Measurements from ENCODE around the gene KLHDC9.

Gene KLHDC9

GRCh38 chr1:161082996-161083747 is 15.0 kb upstream of the KLHDC9 start:
- TF ChIP-seq POLR2A (IDR thresholded peaks at IDR 0.05; ENCODE audit: low read length) (no peak), GATA1 (IDR thresholded peaks at IDR 0.05; ENCODE audit: low read depth, low read length) (no peak)
- DNase-seq: peak; percentile 71 to 89

- peak; percentile 58 to 65 for DNase-seq
- no peak for TF ChIP-seq GATA1 (IDR thresholded peaks at IDR 0.05; ENCODE audit: low read depth, low read length)
These were observed 14.2 kb upstream of the KLHDC9 start for GRCh38 chr1:161083748-161084596.

GRCh38 chr1:161084597-161084988 is 13.6 kb upstream of the KLHDC9 start:
- no peak for DNase-seq
- TF ChIP-seq POLR2A (IDR thresholded peaks at IDR 0.05; ENCODE audit: low read length) (no peak), GATA1 (IDR thresholded peaks at IDR 0.05; ENCODE audit: low read depth, low read length) (no peak)

GRCh38 chr1:161085165-161085564 is 13.0 kb upstream of the KLHDC9 start:
- no peak for DNase-seq

GRCh38 chr1:161086457-161086856 is 11.7 kb upstream of the KLHDC9 start:
- DNase-seq: no peak
- TF ChIP-seq POLR2A (IDR thresholded peaks at IDR 0.05; ENCODE audit: low read length): no peak
- TF ChIP-seq GATA1 (IDR thresholded peaks at IDR 0.05; ENCODE audit: low read depth, low read length): no peak

More at GRCh38 chr1:161085165-161085564, 13.0 kb upstream of the KLHDC9 start:
- TF ChIP-seq GATA1 (IDR thresholded peaks at IDR 0.05; ENCODE audit: low read depth, low read length) (no peak), POLR2A (IDR thresholded peaks at IDR 0.05; ENCODE audit: low read length) (no peak)

- TF ChIP-seq POLR2A (IDR thresholded peaks at IDR 0.05; ENCODE audit: low read length) (no peak), GATA1 (IDR thresholded peaks at IDR 0.05; ENCODE audit: low read depth, low read length) (no peak)
- no peak for DNase-seq
These were observed 9.5 kb upstream of the KLHDC9 start for GRCh38 chr1:161088587-161089110.

GRCh38 chr1:161089251-161089924 is 8.8 kb upstream of the KLHDC9 start, which contains the start of gene NECTIN4:
Gene NECTIN4 (minus strand): TSS chr1:161089558. CDS start chr1:161089296, 262 bp downstream.
- no peak for DNase-seq
- no peak for TF ChIP-seq GATA1 (IDR thresholded peaks at IDR 0.05; ENCODE audit: low read depth, low read length)

GRCh38 chr1:161089938-161090337 is 8.2 kb upstream of the KLHDC9 start:
- DNase-seq: no peak
- no peak for TF ChIP-seq GATA1 (IDR thresholded peaks at IDR 0.05; ENCODE audit: low read depth, low read length)
- no peak for TF ChIP-seq POLR2A (IDR thresholded peaks at IDR 0.05; ENCODE audit: low read length)

- DNase-seq: no peak
- TF ChIP-seq GATA1 (IDR thresholded peaks at IDR 0.05; ENCODE audit: low read depth, low read length) (no peak), POLR2A (IDR thresholded peaks at IDR 0.05; ENCODE audit: low read length) (no peak)
These were observed 7.5 kb upstream of the KLHDC9 start for GRCh38 chr1:161090617-161091016.

- TF ChIP-seq POLR2A (IDR thresholded peaks at IDR 0.05; ENCODE audit: low read length): no peak
- TF ChIP-seq GATA1 (IDR thresholded peaks at IDR 0.05; ENCODE audit: low read depth, low read length): no peak
- no peak for DNase-seq
These were observed 7.1 kb upstream of the KLHDC9 start for GRCh38 chr1:161091093-161091492.

- DNase-seq: no peak
- TF ChIP-seq POLR2A (IDR thresholded peaks at IDR 0.05; ENCODE audit: low read length) (no peak), GATA1 (IDR thresholded peaks at IDR 0.05; ENCODE audit: low read depth, low read length) (no peak)
These were observed 6.2 kb upstream of the KLHDC9 start for GRCh38 chr1:161091796-161092507.

- no peak for TF ChIP-seq POLR2A (IDR thresholded peaks at IDR 0.05; ENCODE audit: low read length)
- no peak for DNase-seq
These were observed 5.5 kb upstream of the KLHDC9 start for GRCh38 chr1:161092621-161093028.

GRCh38 chr1:161094481-161094880 is 3.7 kb upstream of the KLHDC9 start:
- no peak for DNase-seq
- no peak for TF ChIP-seq POLR2A (IDR thresholded peaks at IDR 0.05; ENCODE audit: low read length)
- TF ChIP-seq GATA1 (IDR thresholded peaks at IDR 0.05; ENCODE audit: low read depth, low read length): no peak
